Activated naive CD4-positive, alpha-beta T cell treated with anti-CD3 and anti-CD28 coated beads for 36 hours (primary cell): Measurements from ENCODE around the gene ZDHHC11B. TPM values are rescaled to one million over a fixed set of nuclear protein-coding genes. Genes with fewer than 3 reads are reported as not detected.
"Not testable (repeated sequence)": the region's sequence is repeated elsewhere in the genome, so short reads cannot be mapped to it uniquely, and the experiment has no call there.

Experiments
- CTCF ChIA-PET: fragments of 350-600 bp; sonication (Branson Sonifier 250); formaldehyde crosslinking; loops from one replicate; lab custom pipeline; 2021; ENCODE audit warnings: antibody characterized with exemption; lab: Charles Lee
- DNase-seq: peaks from one replicate; pipeline ENCODE4 v3.0.0-alpha.2; 2020
- H3K27ac Mint-ChIP-seq: one replicate; pipeline ENCODE4 v1.8.0; 2021; ENCODE audit warnings: mild to moderate bottlenecking, mixed read lengths
- H3K27me3 Mint-ChIP-seq: one replicate; pipeline ENCODE4 v1.8.0; 2021; ENCODE audit warnings: low read depth, mixed read lengths
- H3K36me3 Mint-ChIP-seq: one replicate; pipeline ENCODE4 v1.8.0; 2021; ENCODE audit warnings: low read depth, mixed read lengths
- H3K4me1 Mint-ChIP-seq: one replicate; pipeline ENCODE4 v1.8.0; 2021; ENCODE audit warnings: low read depth, mixed read lengths
- H3K4me3 Mint-ChIP-seq: one replicate; pipeline ENCODE4 v1.8.0; 2021; ENCODE audit warnings: mild to moderate bottlenecking, moderate library complexity, mixed read lengths
- H3K9me3 Mint-ChIP-seq: one replicate; pipeline ENCODE4 v1.8.0; 2021; ENCODE audit warnings: mixed read lengths
- intact Hi-C: fragments of 100-400 bp; cut with micrococcal nuclease; formaldehyde crosslinking; loops from one replicate; pipeline ENCODE4 v1.15.1; 2023
- total RNA-seq, 2 experiments: library from RNA; stranded (reverse); gene quantifications; one replicate each; pipeline ENCODE4 v1.2.3, GENCODE V29; 2021

Gene ZDHHC11B
- total RNA-seq, 2 experiments from 2014 or later = not detected

DNA sequence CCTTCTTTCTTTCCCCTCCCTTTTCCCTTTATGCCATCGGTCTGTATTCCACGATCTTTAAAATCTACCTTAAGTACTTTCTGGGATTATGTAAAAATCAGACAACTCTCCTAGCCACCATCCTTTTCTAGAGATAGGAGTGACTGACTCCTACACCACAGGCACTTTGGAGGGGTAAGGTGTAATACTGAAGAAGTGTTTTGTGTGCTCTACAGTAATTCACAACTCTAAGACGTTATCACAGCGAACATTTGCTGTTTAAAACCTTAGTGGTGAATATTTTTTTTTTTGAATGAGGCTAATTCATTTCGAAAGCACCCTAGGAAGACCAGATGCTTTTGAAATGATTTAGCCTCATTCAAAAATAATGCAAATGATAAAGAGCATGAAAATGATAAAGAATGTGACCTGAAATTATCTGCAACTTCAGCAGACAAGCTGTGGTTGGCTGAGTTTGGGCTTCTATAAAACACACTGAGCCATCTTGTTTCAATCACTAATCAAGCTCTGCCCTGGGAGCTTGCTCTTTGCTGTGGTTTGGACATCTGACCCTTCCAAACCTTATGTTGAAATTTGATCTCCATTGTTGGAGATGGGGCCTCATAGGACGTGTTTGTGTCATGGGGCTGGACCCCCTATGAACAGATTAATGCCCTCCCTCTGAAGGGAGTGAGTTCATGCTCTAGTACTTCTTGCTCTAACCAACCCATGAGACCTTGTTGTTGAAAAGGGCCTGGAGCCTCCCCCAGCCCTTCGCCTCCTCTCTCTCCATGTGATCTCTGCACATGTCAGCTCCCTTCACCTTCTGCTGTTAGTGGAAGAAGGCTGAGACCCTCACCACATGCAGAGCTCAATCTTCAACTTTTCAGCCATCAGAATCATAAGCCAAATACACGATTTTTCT is 70.1 kb downstream of the ZDHHC11B start:
- DNase-seq, H3K4me3 Mint-ChIP-seq, intact Hi-C loops, CTCF ChIA-PET, H3K4me1 Mint-ChIP-seq, H3K27ac Mint-ChIP-seq, H3K36me3 Mint-ChIP-seq: not testable (repeated sequence)
- peaks cover 17% of the 10 kb centered on the region for H3K27me3 Mint-ChIP-seq
- peaks cover 13% of the 10 kb centered on the region for H3K9me3 Mint-ChIP-seq

DNA sequence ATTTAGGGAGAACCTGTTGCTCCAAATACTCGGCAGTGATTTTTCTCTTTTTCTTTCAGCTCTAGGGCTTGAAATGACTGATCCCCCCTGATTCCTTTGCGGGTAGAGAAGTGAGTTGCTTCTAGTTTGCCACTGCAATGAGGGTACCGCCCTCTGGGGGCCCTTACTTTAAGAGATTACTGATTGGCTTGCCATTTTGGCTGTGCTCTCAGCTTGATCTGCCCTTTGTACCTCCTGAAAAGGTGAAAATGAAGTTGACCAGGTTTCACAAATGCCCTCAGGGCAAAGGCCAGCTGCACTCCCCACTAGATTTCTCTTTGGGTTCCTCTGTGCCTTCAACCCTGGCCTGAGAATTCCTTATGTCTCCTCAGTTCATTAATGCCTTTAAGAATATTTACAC is 70.8 kb downstream of the ZDHHC11B start:
- H3K4me3 Mint-ChIP-seq, H3K4me1 Mint-ChIP-seq, H3K9me3 Mint-ChIP-seq, CTCF ChIA-PET, DNase-seq, intact Hi-C loops, H3K36me3 Mint-ChIP-seq, H3K27ac Mint-ChIP-seq: not testable (repeated sequence)
- peaks cover 17% of the 10 kb centered on the region for H3K27me3 Mint-ChIP-seq

DNA sequence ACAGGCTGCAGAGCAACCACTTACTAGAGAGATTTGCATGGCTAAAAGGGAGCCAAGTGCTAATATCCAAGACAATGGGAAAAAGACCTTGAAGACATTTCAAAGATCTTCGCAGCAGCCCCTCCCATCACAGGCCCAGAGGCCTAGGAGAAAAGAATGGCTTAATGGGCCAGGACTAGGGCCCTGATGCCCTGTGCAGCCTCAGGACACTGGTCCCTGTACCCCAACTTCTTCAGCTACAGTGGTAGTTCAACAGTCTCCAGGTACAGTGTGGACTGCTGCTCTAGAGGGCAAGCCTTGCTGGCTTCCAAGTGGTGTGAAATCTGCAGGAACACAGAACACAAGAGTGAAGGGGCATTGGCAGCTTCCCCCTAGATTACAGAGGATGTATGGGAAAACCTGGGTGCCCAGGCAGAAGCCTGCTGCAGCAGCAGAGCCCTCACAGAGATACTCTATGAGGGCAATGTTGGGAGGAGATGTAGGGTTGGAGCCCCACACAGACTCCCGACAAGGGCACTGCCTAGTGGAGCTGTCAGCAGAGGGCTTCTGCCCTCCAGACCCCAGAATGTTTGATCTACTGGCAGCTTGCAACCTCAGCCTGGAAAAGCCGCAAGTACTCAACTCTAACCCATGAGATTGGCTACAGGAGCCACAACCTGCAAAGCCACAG is 75.5 kb downstream of the ZDHHC11B start:
- H3K36me3 Mint-ChIP-seq, H3K9me3 Mint-ChIP-seq, H3K27me3 Mint-ChIP-seq, H3K27ac Mint-ChIP-seq, H3K4me3 Mint-ChIP-seq, CTCF ChIA-PET, H3K4me1 Mint-ChIP-seq, DNase-seq, intact Hi-C loops: not testable (repeated sequence)

DNA sequence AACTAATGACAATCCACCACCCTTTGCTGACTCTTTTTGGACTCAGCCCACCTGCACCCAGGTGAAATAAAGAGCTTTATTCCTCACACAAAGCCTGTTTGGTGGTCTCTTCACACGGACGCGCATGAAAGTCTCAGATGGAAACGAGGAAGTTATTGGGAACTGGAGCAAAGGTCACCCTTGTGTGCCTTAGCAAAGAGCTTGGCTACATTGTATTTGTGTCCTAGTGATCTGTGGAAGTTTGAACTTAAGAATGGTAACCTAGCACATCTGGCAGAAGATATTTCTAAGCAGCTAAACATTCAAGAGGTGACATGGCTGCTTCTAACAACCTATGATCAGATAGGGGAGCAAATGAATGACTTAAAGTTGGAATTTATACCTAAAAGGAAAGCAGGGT is 76.2 kb downstream of the ZDHHC11B start:
- H3K4me3 Mint-ChIP-seq, H3K9me3 Mint-ChIP-seq, H3K4me1 Mint-ChIP-seq, intact Hi-C loops, H3K36me3 Mint-ChIP-seq, CTCF ChIA-PET, DNase-seq, H3K27me3 Mint-ChIP-seq, H3K27ac Mint-ChIP-seq: not testable (repeated sequence)

DNA sequence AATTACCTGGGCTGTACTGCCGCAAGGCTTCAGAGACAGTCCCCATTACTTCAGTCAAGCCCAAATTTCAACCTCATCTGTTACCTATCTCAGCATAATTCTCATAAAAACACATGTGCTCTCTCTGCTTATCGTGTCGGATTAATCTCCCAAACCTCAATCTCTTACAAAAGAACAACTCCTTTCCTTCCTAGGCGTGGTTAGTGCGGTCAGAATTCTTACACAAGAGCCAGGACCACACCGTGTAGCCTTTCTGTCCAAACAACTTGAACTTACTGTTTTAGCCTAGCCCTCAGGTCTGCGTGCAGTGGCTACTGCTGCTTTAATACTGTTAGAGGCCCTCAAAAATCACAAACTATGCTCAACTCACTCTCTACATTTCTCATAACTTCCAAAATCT is 78.4 kb downstream of the ZDHHC11B start:
- intact Hi-C loops, H3K4me1 Mint-ChIP-seq, H3K27ac Mint-ChIP-seq, H3K9me3 Mint-ChIP-seq, H3K36me3 Mint-ChIP-seq, H3K4me3 Mint-ChIP-seq, CTCF ChIA-PET, DNase-seq, H3K27me3 Mint-ChIP-seq: not testable (repeated sequence)

DNA sequence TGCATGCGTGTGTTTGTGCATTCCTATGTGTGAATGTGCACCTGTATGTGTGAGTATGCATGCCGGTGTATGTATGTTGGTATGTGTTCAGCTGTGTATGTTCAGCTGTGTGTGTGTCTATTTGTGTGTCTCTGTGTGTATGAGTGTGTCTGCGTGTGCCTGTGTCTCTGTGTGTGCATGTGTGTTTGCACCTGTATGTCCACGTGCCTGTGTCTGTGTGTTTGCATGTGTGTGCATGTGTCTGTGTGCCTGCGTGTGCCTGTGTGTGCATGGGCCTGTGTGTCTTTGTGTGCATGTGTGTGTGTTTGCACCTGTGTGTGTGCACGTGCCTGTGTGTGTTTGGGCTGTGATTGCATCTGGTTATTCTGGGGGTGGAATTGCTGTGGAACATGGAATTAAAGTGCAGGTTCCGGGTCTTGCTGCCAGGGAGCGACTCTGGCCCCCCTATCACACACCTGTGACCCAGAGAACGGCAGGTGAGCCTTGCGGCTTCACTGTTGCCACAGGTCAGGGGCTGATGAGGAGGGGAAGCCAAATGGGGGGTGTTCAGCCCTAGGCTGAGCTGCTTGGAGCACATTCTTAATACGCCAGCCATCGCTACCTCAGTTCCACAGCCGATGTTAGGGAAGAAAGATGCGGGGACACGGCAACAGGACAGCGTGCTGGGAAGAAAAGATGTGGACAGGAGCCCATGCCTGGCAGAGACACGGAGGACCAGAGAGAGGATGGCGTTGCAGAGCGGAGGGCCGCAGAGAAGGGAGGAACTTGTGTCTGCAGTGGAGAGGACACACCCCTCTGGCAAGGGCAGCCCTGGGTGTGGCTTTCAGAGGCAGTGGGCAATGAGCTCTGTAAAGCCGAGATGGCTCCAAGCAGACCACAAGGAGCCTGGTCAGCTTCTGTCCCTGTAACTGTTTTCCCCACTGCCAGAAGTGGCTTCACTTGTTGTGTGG is 87.5 kb downstream of the ZDHHC11B start:
- CTCF ChIA-PET, H3K4me3 Mint-ChIP-seq, H3K4me1 Mint-ChIP-seq, DNase-seq, H3K27me3 Mint-ChIP-seq, H3K9me3 Mint-ChIP-seq, H3K36me3 Mint-ChIP-seq, H3K27ac Mint-ChIP-seq, intact Hi-C loops: not testable (repeated sequence)

DNA sequence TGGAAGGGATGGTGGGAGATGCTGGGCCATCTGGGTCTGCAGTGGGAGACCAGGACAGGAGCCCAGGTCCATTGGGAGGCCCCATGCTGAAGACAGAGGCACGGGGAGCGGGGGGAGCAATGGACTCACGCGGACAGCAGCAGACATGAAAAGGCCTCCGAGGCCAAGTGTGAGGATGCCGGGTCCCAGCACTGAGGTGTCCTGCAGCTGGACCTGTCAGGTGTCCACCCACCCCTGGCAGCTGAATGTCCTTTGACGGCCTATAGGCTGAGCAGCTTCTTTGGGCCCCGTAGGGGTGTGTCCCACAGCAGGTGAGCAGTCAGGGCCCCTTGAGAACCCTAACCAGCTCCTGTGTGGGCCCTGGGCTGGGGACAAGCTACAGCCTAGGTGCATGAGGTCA is 88.3 kb downstream of the ZDHHC11B start:
- H3K4me3 Mint-ChIP-seq, CTCF ChIA-PET, H3K4me1 Mint-ChIP-seq, intact Hi-C loops, H3K27ac Mint-ChIP-seq, H3K9me3 Mint-ChIP-seq, DNase-seq, H3K27me3 Mint-ChIP-seq, H3K36me3 Mint-ChIP-seq: not testable (repeated sequence)

DNA sequence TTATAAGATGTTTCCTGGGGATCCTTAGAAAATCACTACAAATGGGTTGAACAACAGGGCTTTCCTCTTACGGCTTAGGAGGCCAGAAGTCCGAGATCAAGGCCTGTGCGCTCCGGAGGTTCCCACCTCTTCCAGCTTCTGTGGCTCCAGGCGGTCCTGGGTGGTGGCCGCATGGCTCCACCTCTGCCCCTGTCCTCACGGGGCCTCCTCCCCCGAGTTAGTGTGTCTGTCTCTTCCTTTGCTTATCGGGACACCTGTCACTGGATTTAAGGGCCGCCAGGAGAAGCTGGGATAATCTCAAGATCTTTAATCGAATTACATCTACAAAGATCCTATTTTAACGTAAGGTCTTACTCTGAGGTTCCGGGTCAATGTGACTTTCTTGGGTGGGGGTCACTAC is 89.1 kb downstream of the ZDHHC11B start:
- H3K36me3 Mint-ChIP-seq, CTCF ChIA-PET, DNase-seq, H3K27me3 Mint-ChIP-seq, H3K27ac Mint-ChIP-seq, H3K4me3 Mint-ChIP-seq, intact Hi-C loops, H3K9me3 Mint-ChIP-seq, H3K4me1 Mint-ChIP-seq: not testable (repeated sequence)

DNA sequence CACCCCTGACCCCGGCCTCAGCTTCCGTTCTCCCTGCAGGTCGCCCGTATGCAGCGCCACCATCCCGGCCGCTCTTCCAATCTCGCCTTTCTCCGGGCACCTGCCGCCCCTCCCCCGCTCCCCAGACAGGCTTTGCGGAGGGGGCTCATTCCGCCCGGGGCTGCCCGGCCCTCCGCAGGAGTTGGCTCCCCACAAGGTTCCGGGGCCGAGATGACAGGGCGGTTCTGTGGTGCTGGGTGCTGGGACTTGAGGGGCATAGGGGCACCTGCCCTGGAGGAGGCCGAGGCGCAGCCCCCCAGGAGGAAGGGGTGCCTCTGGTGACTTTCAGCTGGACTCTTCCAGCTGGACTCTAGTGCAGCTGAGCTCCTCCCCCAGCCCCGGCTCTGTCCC is 90.5 kb downstream of the ZDHHC11B start:
- H3K9me3 Mint-ChIP-seq, H3K27me3 Mint-ChIP-seq: not testable (repeated sequence)

DNA sequence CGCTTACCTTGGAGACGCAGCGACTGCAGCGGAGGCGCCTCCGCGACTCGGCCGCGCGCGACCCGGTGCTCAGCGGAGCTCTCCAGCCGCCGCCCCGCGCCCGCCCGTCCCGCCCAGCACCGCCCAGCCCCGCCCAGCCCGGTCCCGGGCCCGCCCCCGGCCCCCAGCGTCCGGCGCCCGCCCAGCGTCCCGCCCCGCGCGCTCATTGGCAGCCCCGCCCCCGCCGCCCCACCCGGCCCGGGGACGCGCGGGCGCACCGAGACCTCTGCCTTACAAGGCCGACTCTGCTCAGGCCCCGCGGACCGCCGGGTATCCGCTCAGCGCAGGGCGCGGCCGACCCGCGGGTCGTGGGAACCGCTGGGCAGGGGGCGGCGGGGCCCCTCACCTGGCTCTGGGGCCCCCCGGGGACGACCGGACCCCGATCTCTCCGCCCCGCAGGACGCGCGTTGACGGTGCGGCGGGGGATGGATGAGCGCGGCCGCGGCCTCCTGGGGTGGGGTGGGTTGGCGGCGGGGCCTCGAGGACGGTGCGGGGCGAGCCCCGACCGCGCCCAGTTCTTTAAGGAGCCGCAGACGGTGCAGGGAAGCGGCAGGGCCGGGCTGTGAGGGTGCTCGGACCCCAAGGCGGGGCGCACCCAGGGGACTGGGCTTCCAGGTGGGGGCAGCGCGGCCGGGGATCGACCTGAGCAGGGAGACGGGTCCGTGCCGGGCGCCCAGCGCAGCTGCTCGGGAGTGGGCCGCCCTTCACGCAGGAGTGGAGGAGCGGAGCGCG is 91.1 kb downstream of the ZDHHC11B start, which contains the start of gene TPPP:
TPPP (minus strand) TSS at position 82 of the 771 bp plus-strand sequence. CDS start 15,292 bp downstream, outside the sequence.
- H3K27me3 Mint-ChIP-seq, H3K4me1 Mint-ChIP-seq, H3K4me3 Mint-ChIP-seq, H3K36me3 Mint-ChIP-seq, H3K9me3 Mint-ChIP-seq, H3K27ac Mint-ChIP-seq, CTCF ChIA-PET: not testable (repeated sequence)
- DNase-seq = peak; percentile 77
- intact Hi-C loops = loop anchor here (2.0 kb wide), 1 partner anchor 199 kb away; the partner anchor contains the start of genes BRD9 and TRIP13

More for the DNA sequence above, 90.5 kb downstream of the ZDHHC11B start:
- H3K4me3 Mint-ChIP-seq, DNase-seq, H3K27ac Mint-ChIP-seq, intact Hi-C loops, CTCF ChIA-PET, H3K36me3 Mint-ChIP-seq, H3K4me1 Mint-ChIP-seq: not testable (repeated sequence)

DNA sequence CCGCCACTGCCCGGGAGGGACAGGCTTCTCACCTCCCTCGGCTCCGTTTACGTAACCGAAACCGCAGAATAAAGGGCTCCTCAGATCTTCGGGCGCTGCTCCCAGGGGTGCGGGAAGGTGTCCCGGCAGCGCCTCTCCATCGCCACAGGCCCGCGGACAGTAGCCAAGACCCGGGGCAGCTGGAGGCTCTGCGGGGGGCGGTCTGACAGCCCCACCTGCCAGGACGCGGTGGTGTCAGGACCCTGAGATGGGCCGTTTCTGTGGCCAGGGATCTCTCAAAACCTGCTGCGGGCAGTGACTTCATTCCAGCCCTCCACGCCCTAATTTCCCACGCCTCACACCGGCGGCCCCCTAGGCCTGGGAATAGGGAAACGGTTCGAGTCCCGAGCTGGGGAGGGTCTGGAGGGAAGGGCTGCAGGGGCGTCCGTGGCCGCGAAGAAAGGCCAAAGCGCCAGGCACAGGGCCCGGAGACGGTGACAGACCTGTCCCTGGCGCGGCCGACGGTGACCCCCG is 91.9 kb downstream of the ZDHHC11B start:
- H3K27me3 Mint-ChIP-seq, H3K4me3 Mint-ChIP-seq, H3K9me3 Mint-ChIP-seq, H3K4me1 Mint-ChIP-seq, CTCF ChIA-PET, H3K36me3 Mint-ChIP-seq, H3K27ac Mint-ChIP-seq: not testable (repeated sequence)
- intact Hi-C loops = loop anchor here (2.0 kb wide), 1 partner anchor 200 kb away; the partner anchor contains the start of genes BRD9 and TRIP13
- DNase-seq = peak; percentile 31
